GM13976 (cell line): Measurements from ENCODE around the gene HYAL3.

Experiments
- DNase-seq: peaks from one replicate; pipeline ENCODE4 v3.0.0; 2012; ENCODE audit warnings: low spot score
- CTCF ChIP-seq: IDR thresholded peaks from 2 replicates; pipeline ENCODE4 v1.5.1; 2012; ENCODE audit warnings: borderline replicate concordance, mild to moderate bottlenecking; ENCODE audit not compliant: insufficient read depth; ENCODE audit errors: extremely low read depth, missing control alignments, control extremely low read depth
- in situ Hi-C: fragments of 300-500 bp; cut with MboI; formaldehyde crosslinking; loops from one replicate; pipeline ENCODE4 v1.12.0; 2022; ENCODE audit warnings: low sequenced_read_pairs, mixed read lengths, inconsistent platforms; ENCODE audit not compliant: unreplicated experiment

Gene HYAL3

GRCh38 chr3:50256978-50257890 lies 42.0 kb downstream of the HYAL3 start:
- no peak for TF ChIP-seq CTCF
- DNase-seq: no peak
- in situ Hi-C loops: no loop called here

- no peak for DNase-seq
- TF ChIP-seq CTCF: no peak
- in situ Hi-C loops: no loop called here
Measured at GRCh38 chr3:50255251-50255615, 44.0 kb downstream of the HYAL3 start.

GRCh38 chr3:50254577-50255250 lies 44.5 kb downstream of the HYAL3 start:
- no peak for TF ChIP-seq CTCF
- in situ Hi-C loops: no loop called here
- no peak for DNase-seq

- no peak for TF ChIP-seq CTCF
- in situ Hi-C loops: no loop called here
- no peak for DNase-seq
Measured at GRCh38 chr3:50251220-50251619, 48.0 kb downstream of the HYAL3 start.

GRCh38 chr3:50250514-50250913 lies 48.7 kb downstream of the HYAL3 start:
- in situ Hi-C loops: no loop called here
- no peak for TF ChIP-seq CTCF
- no peak for DNase-seq

- DNase-seq: no peak
- in situ Hi-C loops: no loop called here
- TF ChIP-seq CTCF: no peak
Measured at GRCh38 chr3:50249457-50249856, 49.7 kb downstream of the HYAL3 start.

- no peak for TF ChIP-seq CTCF
- DNase-seq: no peak
- in situ Hi-C loops: no loop called here
Measured at GRCh38 chr3:50248387-50248786, 50.8 kb downstream of the HYAL3 start.
